ENCODE data around the gene ZC3H12A. TPM values are rescaled to one million over a fixed set of nuclear protein-coding genes. Genes with fewer than 3 reads are reported as not detected.
"Not testable (repeated sequence)": the region's sequence is repeated elsewhere in the genome, so short reads cannot be mapped to it uniquely, and the experiment has no call there.

ZC3H12A gene
- polyA plus RNA-seq, 2 of the 4 experiments (the other 2 are of a cell fraction): 16.3 to 23.1 TPM

DNA sequence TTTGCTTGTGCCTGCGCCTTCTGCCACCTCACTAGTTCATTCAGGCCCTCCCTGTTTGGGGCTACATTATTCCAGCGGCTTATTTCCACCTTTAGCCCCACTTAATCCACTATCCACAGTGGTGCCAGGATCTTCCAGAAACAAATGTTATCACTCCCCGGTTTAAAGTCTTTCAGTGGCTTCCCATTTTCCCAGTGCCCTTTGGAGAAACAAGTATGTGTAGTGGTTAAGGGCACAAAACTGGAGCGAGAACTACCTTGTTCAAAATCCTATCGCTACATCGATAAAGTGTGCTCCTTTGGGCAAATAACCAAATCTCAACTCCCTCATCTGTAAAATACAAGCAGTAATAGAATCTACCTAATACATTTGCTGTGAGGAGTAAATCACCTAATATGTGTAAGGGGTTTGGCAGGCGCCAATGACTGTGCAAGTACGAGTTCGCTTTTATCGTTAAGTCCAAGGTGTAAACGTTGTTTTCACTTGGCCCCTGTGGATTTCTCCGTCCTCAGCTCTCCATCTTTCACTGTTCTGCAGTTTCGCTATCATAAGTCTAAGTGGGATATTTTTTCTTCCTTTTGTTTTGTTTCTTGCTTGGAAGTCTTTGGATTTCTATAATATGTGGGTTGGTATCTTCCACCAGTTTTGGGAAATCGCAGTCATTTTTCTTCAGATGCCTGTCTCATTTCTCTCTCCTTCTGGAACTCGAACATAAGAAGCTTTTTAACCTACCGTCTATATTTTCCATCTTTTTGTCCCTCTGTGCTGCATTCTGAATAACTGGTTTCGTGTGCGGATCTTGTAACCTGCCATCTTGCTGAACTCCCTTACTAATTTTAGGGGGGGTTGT is 41.0 kb downstream of the ZC3H12A start:
- no peak for DNase-seq (ENCODE audit: low read depth in 1 of 2, low spot score in 1 of 2)
- Histone ChIP-seq H3K9me3 (no peaks in the 10 kb centered on the region), H3K4me2 (peak overlapping the region; percentile 88), H3K4me1 (peaks cover 6% of the 10 kb centered on the region; the same call in 1 of the 3 replicates), H3K4me3 (peak overlapping the region; percentile 100), H3K27ac (peak overlapping the region; percentile 98 to 99)
- FAIRE-seq: no peak
- ChIA-PET CTCF (interaction anchor here (0.7 to 3.9 kb wide), 26 partner anchors 10 to 175 kb away, joined by 3 to 29 read pairs (median 4); partner anchors contain the start of genes SNIP1 and ZC3H12A), POLR2A (interaction anchor here (0.6 to 1.5 kb wide), 8 partner anchors 28 to 60 kb away, joined by 3 to 8 read pairs (median 4); partner anchors contain the start of genes SNIP1 and ZC3H12A)
- ATAC-seq: no peak
- WGBS (ENCODE audit: missing lambda C conversion rate): 76% methylated on average over 18 of the region's 18 CpGs
- no peak for TF ChIP-seq SMC3 (IDR thresholded peaks at IDR 0.05)
- no peak for TF ChIP-seq JUNB (IDR thresholded peaks at IDR 0.05)
- no peak for TF ChIP-seq ZNF302 (CRISPR knock-in tag; IDR thresholded peaks at IDR 0.05)
- TF ChIP-seq CBX8 (IDR thresholded peaks at IDR 0.05): no peak
- TF ChIP-seq, protein P1, sequence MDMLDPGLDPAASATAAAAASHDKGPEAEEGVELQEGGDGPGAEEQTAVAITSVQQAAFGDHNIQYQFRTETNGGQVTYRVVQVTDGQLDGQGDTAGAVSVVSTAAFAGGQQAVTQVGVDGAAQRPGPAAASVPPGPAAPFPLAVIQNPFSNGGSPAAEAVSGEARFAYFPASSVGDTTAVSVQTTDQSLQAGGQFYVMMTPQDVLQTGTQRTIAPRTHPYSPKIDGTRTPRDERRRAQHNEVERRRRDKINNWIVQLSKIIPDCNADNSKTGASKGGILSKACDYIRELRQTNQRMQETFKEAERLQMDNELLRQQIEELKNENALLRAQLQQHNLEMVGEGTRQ (IDR thresholded peaks at IDR 0.05): no peak
- no peak for TF ChIP-seq JUN (IDR thresholded peaks at IDR 0.05)
- TF ChIP-seq, protein P2, sequence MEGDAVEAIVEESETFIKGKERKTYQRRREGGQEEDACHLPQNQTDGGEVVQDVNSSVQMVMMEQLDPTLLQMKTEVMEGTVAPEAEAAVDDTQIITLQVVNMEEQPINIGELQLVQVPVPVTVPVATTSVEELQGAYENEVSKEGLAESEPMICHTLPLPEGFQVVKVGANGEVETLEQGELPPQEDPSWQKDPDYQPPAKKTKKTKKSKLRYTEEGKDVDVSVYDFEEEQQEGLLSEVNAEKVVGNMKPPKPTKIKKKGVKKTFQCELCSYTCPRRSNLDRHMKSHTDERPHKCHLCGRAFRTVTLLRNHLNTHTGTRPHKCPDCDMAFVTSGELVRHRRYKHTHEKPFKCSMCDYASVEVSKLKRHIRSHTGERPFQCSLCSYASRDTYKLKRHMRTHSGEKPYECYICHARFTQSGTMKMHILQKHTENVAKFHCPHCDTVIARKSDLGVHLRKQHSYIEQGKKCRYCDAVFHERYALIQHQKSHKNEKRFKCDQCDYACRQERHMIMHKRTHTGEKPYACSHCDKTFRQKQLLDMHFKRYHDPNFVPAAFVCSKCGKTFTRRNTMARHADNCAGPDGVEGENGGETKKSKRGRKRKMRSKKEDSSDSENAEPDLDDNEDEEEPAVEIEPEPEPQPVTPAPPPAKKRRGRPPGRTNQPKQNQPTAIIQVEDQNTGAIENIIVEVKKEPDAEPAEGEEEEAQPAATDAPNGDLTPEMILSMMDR (IDR thresholded peaks at IDR 0.05): no peak
- TF ChIP-seq SREBF2 (IDR thresholded peaks at IDR 0.05): no peak
- TF ChIP-seq CHD4 (IDR thresholded peaks at IDR 0.05; ENCODE audit: borderline replicate concordance): no peak
- TF ChIP-seq, protein P3, sequence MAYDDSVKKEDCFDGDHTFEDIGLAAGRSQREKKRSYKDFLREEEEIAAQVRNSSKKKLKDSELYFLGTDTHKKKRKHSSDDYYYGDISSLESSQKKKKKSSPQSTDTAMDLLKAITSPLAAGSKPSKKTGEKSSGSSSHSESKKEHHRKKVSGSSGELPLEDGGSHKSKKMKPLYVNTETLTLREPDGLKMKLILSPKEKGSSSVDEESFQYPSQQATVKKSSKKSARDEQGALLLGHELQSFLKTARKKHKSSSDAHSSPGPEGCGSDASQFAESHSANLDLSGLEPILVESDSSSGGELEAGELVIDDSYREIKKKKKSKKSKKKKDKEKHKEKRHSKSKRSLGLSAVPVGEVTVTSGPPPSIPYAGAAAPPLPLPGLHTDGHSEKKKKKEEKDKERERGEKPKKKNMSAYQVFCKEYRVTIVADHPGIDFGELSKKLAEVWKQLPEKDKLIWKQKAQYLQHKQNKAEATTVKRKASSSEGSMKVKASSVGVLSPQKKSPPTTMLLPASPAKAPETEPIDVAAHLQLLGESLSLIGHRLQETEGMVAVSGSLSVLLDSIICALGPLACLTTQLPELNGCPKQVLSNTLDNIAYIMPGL (CRISPR knock-in tag; IDR thresholded peaks at IDR 0.05; ENCODE audit: borderline replicate concordance): no peak
- no peak for TF ChIP-seq CEBPB (IDR thresholded peaks at IDR 0.05)
- no peak for TF ChIP-seq NFE2L2 (conservative IDR thresholded peaks at IDR 0.05; ENCODE audit: low read length)
- no peak for TF ChIP-seq RNF2 (IDR thresholded peaks at IDR 0.05; ENCODE audit: borderline replicate concordance, low read depth)
- TF ChIP-seq, protein P4, sequence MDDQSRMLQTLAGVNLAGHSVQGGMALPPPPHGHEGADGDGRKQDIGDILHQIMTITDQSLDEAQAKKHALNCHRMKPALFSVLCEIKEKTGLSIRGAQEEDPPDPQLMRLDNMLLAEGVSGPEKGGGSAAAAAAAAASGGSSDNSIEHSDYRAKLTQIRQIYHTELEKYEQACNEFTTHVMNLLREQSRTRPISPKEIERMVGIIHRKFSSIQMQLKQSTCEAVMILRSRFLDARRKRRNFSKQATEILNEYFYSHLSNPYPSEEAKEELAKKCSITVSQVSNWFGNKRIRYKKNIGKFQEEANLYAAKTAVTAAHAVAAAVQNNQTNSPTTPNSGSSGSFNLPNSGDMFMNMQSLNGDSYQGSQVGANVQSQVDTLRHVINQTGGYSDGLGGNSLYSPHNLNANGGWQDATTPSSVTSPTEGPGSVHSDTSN (IDR thresholded peaks at IDR 0.05): no peak
- TF ChIP-seq CHD2 (IDR thresholded peaks at IDR 0.05; ENCODE audit: low read length, partially characterized antibody): no peak
- no peak for TF ChIP-seq EHF (CRISPR knock-in tag; IDR thresholded peaks at IDR 0.05)

DNA sequence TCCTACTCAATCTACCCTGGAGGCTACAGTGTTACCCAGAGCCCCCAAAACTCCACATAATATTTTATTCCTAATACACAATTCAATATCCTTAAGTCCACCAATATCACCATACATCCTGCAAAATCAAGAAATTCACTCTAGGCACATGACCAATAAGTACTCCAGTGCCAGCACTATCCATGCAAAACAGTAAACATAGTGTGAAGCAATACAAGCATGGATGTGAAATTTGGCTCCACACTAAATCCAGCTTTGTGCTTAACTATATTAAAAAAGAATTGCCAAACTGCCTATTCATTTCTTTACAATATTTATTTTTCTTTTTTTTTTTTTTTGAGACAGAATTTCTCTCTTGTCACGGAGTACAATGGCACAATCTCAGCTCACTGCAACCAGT is 43.2 kb downstream of the ZC3H12A start:
- ATAC-seq: no peak

DNA sequence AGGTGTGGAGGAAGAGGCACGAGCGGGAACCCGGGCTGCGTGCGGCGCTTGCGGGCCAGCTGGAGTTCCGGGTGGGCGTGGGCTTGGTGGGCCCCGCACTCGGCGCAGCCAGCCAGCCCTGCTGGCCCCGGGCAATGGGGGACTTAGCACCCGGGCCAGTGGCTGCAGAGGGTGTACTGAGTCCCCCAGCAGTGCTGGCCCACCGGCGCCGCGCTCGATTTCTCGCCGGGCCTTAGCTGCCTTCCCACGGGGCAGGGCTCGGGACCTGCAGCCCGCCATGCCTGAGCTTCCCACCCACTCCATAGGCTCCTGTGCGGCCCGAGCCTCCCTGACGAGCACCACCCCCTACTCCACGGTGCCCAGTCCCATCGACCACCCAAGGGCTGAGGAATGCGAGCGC is 43.9 kb downstream of the ZC3H12A start:
- CTCF ChIA-PET: interaction anchor here (1.4 kb wide), 1 partner anchor 31 kb away, joined by 3 read pairs; no protein-coding TSS in a partner anchor
- H3K4me1 ChIP-seq; FAIRE-seq; H3K9me3 ChIP-seq; H3K4me2 ChIP-seq; H3K4me3 ChIP-seq; ATAC-seq; DNase-seq (ENCODE audit: low read depth in 1 of 2, low spot score in 1 of 2); H3K27ac ChIP-seq; POLR2A ChIA-PET: not testable (repeated sequence)
- WGBS (ENCODE audit: missing lambda C conversion rate): no CpG with 5 or more reads among the region's 31 CpGs

More for the DNA sequence above, 43.2 kb downstream of the ZC3H12A start:
- no peak overlapping the region for H3K27ac ChIP-seq
- H3K4me2 ChIP-seq: no peak overlapping the region
- FAIRE-seq (no peak), DNase-seq (ENCODE audit: low read depth in 1 of 2, low spot score in 1 of 2) (no peak)
- no peaks in the 10 kb centered on the region for H3K9me3 ChIP-seq
- H3K4me3 ChIP-seq: no peak overlapping the region
- 83% methylated on average over 1 of the region's 1 CpG for WGBS (ENCODE audit: missing lambda C conversion rate)
- ChIA-PET CTCF (no interaction called here), POLR2A (no interaction called here)
- TF ChIP-seq, protein P5, sequence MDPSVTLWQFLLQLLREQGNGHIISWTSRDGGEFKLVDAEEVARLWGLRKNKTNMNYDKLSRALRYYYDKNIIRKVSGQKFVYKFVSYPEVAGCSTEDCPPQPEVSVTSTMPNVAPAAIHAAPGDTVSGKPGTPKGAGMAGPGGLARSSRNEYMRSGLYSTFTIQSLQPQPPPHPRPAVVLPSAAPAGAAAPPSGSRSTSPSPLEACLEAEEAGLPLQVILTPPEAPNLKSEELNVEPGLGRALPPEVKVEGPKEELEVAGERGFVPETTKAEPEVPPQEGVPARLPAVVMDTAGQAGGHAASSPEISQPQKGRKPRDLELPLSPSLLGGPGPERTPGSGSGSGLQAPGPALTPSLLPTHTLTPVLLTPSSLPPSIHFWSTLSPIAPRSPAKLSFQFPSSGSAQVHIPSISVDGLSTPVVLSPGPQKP (IDR thresholded peaks at IDR 0.05; ENCODE audit: low read depth, low read length): no peak
- TF ChIP-seq TFCP2L1 (CRISPR knock-in tag; IDR thresholded peaks at IDR 0.05) (no peak), ZFP36 (IDR thresholded peaks at IDR 0.05; ENCODE audit: borderline replicate concordance, partially characterized antibody) (no peak), RAD21 (conservative IDR thresholded peaks at IDR 0.05 in 1 of 2, IDR thresholded peaks at IDR 0.05 in 1 of 2) (no peak), POLR2A (IDR thresholded peaks at IDR 0.05; ENCODE audit: low read length) (no peak), HOXA7 (CRISPR knock-in tag; IDR thresholded peaks at IDR 0.05) (no peak), EP300 (IDR thresholded peaks at IDR 0.05) (no peak), MAFK (IDR thresholded peaks at IDR 0.05; ENCODE audit: partially characterized antibody) (no peak)
- TF ChIP-seq, protein P6, sequence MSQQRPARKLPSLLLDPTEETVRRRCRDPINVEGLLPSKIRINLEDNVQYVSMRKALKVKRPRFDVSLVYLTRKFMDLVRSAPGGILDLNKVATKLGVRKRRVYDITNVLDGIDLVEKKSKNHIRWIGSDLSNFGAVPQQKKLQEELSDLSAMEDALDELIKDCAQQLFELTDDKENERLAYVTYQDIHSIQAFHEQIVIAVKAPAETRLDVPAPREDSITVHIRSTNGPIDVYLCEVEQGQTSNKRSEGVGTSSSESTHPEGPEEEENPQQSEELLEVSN (IDR thresholded peaks at IDR 0.05; ENCODE audit: borderline replicate concordance, low read depth): no peak
- TF ChIP-seq, protein P4 (IDR thresholded peaks at IDR 0.05): no peak
- H3K4me1 ChIP-seq: peaks cover 6% of the 10 kb centered on the region; the same call in 1 of the 3 replicates
